OCI-LY7 (cell line): Measurements from ENCODE around the gene RNASEH1.
"Not testable (repeated sequence)": the region's sequence is repeated elsewhere in the genome, so short reads cannot be mapped to it uniquely, and the experiment has no call there.

ENCODE experiments used
- CTCF ChIP-seq: fragments of 200-600 bp; sonication (generic); conservative IDR thresholded peaks from 2 replicates; pipeline ENCODE4 v1.5.1; 2014; ENCODE audit warnings: mild to moderate bottlenecking, antibody characterized with exemption, low read length, moderate library complexity, mixed read lengths
- EZH2phosphoT487 ChIP-seq: fragments of 200-600 bp; sonication (generic); IDR thresholded peaks from 2 replicates; pipeline ENCODE4 v1.6.1; 2018; ENCODE audit warnings: low read depth, borderline replicate concordance, mild to moderate bottlenecking, mixed run types, antibody characterized with exemption, low read length, moderate library complexity, mixed read lengths

GRCh38 chr2:3515438-3515837 is 42.7 kb downstream of the RNASEH1 start:
- TF ChIP-seq CTCF, EZH2phosphoT487: not testable (repeated sequence)
